HG03060 (cell line): ENCODE measurements around the gene BET1.

Source experiments
- ATAC-seq: cut with Tn5 transposase; IDR thresholded peaks from one replicate; pipeline ENCODE4 v1.9.1; 2021; ENCODE audit warnings: low read depth, moderate number of reproducible peaks; ENCODE audit not compliant: unreplicated experiment

Gene BET1

GRCh38 chr7:93960986-93961385 is 43.2 kb downstream of the BET1 start:
- no peak for ATAC-seq

GRCh38 chr7:93958651-93959050 is 45.5 kb downstream of the BET1 start:
- no peak for ATAC-seq

- no peak for ATAC-seq
Measured at GRCh38 chr7:93958216-93958615, 45.9 kb downstream of the BET1 start.

DNA sequence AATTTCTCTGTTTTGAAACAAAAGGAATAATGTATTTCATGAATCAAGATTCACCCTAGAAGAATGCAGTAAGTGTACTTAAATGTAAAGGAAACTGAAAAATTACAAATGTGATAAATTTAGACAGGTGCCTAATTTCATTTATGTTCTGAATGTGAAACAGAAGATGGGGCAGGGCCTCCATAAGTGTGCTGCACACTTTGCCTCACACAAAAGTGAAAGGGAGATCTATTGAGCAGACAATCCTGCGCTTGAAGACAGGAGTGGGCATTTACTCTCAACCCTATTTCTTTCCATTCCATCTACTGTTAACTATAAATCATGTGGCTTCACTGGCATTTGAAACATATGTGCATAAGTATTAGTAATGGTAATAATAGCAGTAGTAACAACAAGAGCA is 46.4 kb downstream of the BET1 start:
- ATAC-seq = no peak

- peak; percentile 83 for ATAC-seq
Measured at GRCh38 chr7:93955304-93955703, 48.9 kb downstream of the BET1 start.

GRCh38 chr7:93949423-93949822 is 54.7 kb downstream of the BET1 start:
- no peak for ATAC-seq

DNA sequence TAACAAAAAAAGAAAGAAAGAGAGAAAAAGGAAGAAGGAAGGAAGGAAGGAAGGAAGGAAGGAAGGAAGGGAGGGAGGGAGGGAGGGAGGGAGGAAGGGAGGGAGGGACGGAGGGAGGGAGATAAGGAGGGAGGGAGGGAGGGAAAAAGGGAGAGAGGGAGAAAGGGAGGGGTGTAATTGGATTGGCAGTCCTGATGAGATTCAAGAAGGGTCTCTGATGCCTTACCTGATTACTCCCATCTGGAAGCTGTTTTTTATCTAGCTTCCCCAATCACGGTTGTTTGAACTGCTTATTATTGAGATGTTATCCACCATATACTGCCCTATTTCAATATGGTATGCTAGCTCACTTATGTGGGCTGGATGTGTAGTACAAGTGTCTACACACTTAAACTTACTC is 55.3 kb downstream of the BET1 start:
- ATAC-seq = no peak

DNA sequence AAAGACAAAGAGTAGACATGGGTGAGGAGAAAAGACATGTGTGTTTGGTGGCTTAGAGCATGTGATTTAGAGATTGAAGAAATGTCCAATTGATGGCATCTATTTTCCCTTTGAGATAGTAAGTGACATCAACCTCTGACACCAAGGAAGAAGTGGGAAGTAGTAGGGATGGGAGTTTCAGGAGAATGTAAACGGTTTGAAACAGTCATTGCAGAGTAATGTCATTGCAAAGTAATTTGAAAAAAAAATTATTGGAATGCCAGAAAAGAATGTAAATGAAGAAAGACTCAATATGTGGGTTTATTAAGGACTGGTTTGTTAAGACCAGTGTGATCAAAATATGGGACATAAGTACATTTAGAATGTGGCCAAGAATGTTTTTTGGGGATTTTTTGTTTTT is 56.0 kb downstream of the BET1 start:
- no peak for ATAC-seq

DNA sequence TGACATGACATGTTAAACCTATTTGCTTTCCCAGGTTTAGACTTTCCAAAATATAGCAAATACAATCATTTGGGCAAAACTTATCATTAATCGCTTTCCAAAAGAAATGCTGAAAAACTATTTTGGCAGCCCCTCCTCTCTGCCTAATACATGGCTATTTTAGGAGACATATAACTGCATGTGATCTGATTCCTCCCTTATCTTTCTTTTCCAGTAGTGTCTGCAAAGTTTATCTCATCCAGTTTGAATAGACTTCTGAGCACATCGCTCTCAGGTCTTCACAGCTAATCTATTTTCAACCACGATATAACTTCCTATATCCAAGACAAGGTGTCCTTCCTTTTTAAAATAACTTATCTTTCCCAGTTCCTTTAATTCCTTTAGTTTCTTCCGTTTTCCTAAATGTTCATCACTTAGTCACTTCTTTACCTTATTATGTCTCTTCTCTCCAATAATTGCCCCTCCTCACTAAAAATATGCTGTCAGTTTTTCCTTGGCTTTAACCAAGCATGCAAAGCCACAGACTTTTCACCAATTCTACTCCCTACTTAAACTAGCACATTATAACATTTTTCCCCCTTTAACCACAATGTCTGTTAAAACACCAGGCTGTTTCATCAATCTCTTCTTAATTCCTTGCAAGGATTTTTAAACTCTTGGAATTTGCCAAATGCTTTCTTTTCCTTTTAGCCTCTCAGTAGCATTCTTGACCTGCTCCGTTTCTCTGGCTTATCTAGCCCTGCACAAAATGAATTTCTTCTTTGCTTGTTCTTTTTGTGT is 58.2 kb downstream of the BET1 start:
- no peak for ATAC-seq

DNA sequence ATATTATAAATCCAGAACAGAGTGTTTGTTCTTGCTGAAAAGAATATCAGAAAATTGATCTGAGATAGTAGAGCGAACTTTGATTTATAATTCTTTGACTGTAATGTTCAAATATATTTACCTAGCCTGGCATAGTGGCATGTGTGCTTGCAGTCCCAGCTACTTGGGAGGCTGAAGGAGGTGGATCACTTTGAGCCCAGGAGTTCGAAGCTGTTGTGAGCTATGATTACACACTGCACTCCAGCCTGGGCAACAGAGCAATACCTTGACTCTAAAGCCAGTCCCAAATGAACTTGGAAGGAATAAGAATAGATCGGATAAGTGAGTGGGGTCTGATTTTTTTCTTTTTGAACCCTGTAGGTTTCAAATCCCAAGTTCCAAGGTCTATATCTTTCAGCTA is 59.1 kb downstream of the BET1 start:
- ATAC-seq = no peak

GRCh38 chr7:93944673-93945072 is 59.5 kb downstream of the BET1 start:
- ATAC-seq = no peak

- no peak for ATAC-seq
Measured at GRCh38 chr7:93943816-93944540, 60.2 kb downstream of the BET1 start.
